ENCODE data around the gene PSMD13.

PSMD13 gene

DNA sequence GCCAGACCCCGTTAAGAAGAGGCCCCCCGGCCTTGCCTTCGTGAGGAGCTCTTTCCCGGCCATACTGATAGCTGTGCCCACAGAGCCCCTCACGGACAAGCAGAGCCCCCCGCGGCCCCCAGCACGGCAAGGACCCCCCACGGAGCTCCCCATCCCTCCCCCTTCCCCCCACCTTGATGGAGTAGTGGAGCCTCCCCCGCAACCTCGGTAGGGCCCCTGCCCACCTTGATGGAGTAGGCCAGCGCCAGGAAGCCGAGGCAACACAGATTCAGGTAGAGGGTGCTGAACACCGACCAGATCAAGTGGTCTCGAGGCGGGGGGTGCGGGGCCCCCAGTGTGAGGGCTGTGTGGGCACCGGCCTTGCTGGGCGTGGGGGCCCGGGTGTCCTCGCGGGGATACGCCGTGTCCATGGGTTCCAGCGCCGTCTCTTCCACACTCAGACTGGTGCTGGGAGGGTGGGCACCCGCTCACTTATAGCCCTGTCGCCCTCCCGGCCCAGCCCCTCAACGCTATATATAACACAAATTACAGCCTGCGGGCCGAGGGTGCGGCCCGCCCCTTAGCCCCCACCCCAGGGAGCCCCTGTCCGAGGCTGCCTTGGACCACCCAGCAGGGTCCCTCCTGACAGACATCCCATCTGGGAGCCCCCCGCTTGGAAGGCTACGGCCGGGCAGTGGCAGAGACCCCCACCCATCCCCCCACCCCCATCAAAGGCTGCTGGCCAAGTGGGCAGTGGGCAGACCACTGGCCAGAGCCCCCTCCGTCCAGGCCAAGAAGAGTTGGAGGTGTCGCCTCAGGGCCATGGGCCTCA is 62.5 kb downstream of the PSMD13 start, which contains the start of gene IFITM5:
Gene IFITM5 (minus strand): TSS at position 446 of the 811 bp plus-strand sequence. CDS start 36 bp downstream, at position 410.
- no peak for DNase-seq (ENCODE audit: low spot score)

DNA sequence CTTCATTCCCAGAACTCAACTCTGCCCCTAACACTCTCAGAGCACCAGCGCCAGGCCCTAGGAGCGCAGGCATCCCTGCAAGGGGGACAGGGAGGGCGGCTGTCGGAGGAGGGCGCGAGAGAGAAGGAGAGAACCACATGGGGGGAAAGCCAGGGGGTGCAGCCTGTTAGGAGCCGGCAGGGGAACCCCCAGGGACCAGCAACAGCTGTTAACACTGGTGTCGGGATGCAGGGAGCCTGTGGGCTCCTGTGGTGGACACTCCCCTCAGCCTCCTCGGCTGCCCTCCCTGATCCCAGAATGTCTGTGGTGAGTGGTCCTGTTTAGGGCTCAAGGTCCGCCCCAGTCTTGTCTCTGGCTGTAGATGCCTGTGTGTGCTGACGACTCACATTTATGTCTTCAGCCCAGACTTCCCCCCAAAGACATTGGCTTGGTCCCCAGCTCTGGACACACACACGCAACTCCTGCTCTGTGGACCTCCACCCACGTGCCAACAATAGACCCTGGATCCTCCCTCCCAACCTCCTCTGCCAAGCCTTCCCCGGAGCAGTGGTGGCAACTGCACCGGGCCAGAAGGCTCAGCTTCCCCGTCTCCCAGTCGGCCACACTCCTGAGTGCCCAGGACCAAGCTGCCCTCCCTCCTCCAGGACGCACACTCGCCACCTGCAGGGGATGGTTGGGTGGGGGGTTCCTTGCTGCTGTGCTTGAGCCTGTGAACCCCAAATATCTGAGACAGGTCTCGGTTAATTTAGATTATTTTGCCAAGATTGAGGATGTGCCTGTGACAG is 63.4 kb downstream of the PSMD13 start:
- DNase-seq (ENCODE audit: low spot score), result no peak

Data from germinal center (tissue), 1 donor.